ENCODE results near the gene TMEM185B. TPM values are rescaled to one million over a fixed set of nuclear protein-coding genes. Genes with fewer than 3 reads are reported as not detected.

Gene TMEM185B
- total and polyA plus RNA-seq, 10 of the 15 experiments (the other 5 are each of a cell fraction or from before 2014, with no cell fraction given): 2.4 to 20.9 (median 14.5) TPM

DNA sequence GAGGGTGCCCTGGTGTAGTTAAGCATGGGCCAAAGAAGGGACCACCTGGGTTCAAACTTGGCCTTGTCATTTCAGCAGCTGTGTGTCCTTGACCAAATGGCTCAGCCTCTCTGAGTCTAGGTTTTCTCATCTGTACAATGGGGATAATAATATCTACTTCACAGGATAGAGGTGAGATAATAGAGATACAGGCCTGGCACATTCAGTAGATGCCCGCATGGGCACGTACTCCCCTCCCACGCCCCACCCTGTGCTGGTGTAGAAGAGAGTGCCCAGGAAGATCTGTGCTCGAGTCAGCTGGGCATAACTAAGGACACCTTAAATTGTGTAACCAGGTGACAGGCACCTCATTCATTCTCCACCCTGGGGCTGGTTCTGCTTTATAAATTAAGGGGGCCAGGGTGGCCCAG, 8.4 kb upstream of the TMEM185B start (continued):
- no peak for TF ChIP-seq RAD51 (IDR thresholded peaks at IDR 0.05)
- no peak for TF ChIP-seq FOXM1 (IDR thresholded peaks at IDR 0.05; ENCODE audit: low read depth, low read length)
- TF ChIP-seq RELA (IDR thresholded peaks at IDR 0.05; ENCODE audit: borderline replicate concordance, partially characterized antibody): no peak
- no peak for TF ChIP-seq LARP7 (IDR thresholded peaks at IDR 0.05)
- no peak for TF ChIP-seq ZNF384 (IDR thresholded peaks at IDR 0.05; ENCODE audit: borderline replicate concordance, low read depth, low read length)

DNA sequence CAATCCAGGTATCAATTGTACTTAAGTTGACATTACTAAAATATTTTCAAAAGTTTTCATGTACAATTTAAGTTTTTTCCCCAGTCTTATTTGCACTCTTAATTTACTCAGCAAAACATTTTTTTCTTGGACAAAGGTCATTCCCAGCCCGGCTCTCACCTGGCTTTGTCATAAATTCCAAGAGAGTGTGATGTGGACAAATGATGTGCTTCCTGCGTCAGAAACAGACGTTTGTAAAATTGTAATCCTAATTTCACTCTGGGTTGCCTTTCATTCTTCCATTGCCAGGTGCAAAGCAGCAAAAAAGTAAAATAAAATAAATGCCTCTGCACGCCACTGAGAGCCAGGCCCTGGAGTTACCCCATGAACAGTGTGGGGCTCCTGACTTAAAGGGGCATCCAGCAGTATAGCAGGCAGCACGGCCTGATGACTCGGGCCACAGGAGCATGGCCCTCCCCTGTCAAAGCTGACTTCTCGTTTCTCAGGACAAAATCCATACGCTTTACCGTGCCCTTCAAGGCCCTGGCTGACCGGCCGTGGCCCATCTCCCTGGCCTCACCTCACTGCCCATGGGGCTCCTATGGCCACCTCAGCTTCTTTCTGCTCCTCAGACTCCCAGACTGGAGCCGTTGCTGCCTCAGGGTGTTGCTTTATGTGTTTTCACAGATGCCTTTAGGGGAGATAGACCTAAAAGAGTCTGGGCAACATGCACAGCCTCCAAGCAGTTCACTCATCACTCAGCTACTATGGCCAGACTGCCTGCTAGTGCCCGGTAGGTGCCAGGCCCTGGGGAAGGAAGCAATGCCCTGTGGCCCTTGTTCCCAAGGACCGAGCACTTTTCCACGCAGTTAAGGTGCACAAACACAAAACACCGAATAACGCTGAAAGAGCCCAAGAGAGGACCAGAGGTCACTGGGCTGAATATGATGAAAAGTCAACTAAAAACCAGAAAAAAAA, 7.6 kb upstream of the TMEM185B start:
- 2% methylated on average over 17 of the region's 17 CpGs for WGBS (ENCODE audit: insufficient coverage, insufficient replicate concordance, low lambda C conversion rate, missing lambda C conversion rate)
- FAIRE-seq (no peak), DNase-seq (ENCODE audit: low read depth, low spot score) (no peak), ATAC-seq (peak; percentile 61)
- H3K9ac ChIP-seq (ENCODE audit: control insufficient read depth, insufficient read depth, low read length): peak overlapping the region; percentile 85
- peak overlapping the region; percentile 97 for H3K27ac ChIP-seq (ENCODE audit: control insufficient read depth, insufficient read depth)
- H3K4me1 ChIP-seq (ENCODE audit: control insufficient read depth, insufficient read depth, low read length): peaks cover 18% of the 10 kb centered on the region
- RAD21 ChIA-PET (ENCODE audit: unreplicated experiment): interaction anchor here (1.3 to 4.7 kb wide), 9 partner anchors 7 to 81 kb away, joined by 4 to 64 read pairs (median 8); partner anchors contain the start of genes RALB and TMEM185B
- peak overlapping the region; percentile 89 for H3K4me3 ChIP-seq
- H3K36me3 ChIP-seq (ENCODE audit: control insufficient read depth in 2 of 2, insufficient read depth in 2 of 2, low read length in 1 of 2): no peaks in the 10 kb centered on the region
- in situ Hi-C loops (cut with MboI) (no loop called here), intact Hi-C loops (cut with micrococcal nuclease; ENCODE audit: unreplicated experiment) (loop anchor here (2.0 to 5.0 kb wide), 4 partner anchors 22 to 473 kb away; partner anchors contain the start of genes PTPN4 and RALB)
- SMC1A ChIA-PET (ENCODE audit: uncharacterized antibody, unreplicated experiment): interaction anchor here (0.7 to 7.3 kb wide), 12 partner anchors 8 to 81 kb away, joined by 3 to 106 read pairs (median 9); partner anchors contain the start of genes RALB and TMEM185B
- no TSS peak for BruUV-seq (replicated peaks)
- H3K27me3 ChIP-seq (replicated peaks in 1 of 2; ENCODE audit: control insufficient read depth in 2 of 2, insufficient read depth in 2 of 2, low read length in 1 of 2): no peaks in the 10 kb centered on the region
- H4K20me1 ChIP-seq (ENCODE audit: control insufficient read depth, insufficient read depth): no peaks in the 10 kb centered on the region
- peaks cover 36% of the 10 kb centered on the region for H3K79me2 ChIP-seq (ENCODE audit: control insufficient read depth, insufficient read depth, low read length)
- CTCF ChIA-PET: interaction anchor here (0.8 to 6.0 kb wide), 10 partner anchors 10 to 81 kb away, joined by 3 to 52 read pairs (median 6); partner anchors contain the start of gene RALB
- TF ChIP-seq CBX5 (IDR thresholded peaks at IDR 0.05; ENCODE audit: low read depth) (no peak), IKZF1 (conservative IDR thresholded peaks at IDR 0.05) (0 out of 2 replicates have a peak, but pooled peaks have one; percentile 12), SIN3A (IDR thresholded peaks at IDR 0.05; ENCODE audit: low read depth, low read length) (0 out of 2 replicates have a peak, but pooled peaks have one; percentile 36)
- peak overlapping the region; percentile 6 for H2AFZ ChIP-seq (ENCODE audit: control insufficient read depth, low read depth, low read length)
- peak overlapping the region; percentile 81 for H3K4me2 ChIP-seq (ENCODE audit: control insufficient read depth, insufficient read depth)
- H3K9me3 ChIP-seq (replicated peaks; ENCODE audit: control insufficient read depth, insufficient read depth, low read length): no peaks in the 10 kb centered on the region
- POLR2A ChIA-PET: interaction anchor here (0.6 to 4.2 kb wide), 13 partner anchors 8 to 552 kb away, joined by 3 to 22 read pairs (median 4); partner anchors contain the start of genes RALB, TMEM177 and TMEM185B

All from GM12878 (cell line).